Measurements from ENCODE around the gene ACSBG1. TPM values are rescaled to one million over a fixed set of nuclear protein-coding genes. Genes with fewer than 3 reads are reported as not detected.

ACSBG1 gene
- total RNA-seq, 1 donor from 2014 or later, result 1.8 TPM

DNA sequence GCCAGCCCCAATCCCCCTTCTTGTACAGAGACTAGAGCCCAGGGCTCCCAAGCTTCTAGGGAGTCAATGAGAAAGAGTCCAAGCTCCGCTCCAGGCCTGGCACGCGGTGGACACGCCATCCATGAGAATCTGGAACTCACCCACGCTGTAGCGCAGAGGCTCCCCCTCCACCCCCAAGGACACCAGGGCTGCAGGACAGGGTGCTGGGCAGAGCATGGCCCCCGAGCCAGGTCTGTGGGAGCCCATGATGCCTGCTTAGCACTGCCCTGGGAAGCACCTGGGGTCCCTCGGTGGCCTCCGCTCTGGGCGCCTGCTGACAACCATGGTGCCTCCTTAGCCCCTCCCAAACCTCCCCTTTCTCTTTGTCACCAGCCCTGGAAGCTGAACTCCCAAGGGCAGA is 28.5 kb downstream of the ACSBG1 start:
- intact Hi-C loops (cut with DNase I), result no loop called here
- Histone ChIP-seq H3K27me3 (ENCODE audit: low read depth) (no peaks in the 10 kb centered on the region), H3K4me3 (no peak overlapping the region), H3K36me3 (no peaks in the 10 kb centered on the region), H3K27ac (no peak overlapping the region), H3K4me1 (no peaks in the 10 kb centered on the region), H3K9me3 (no peaks in the 10 kb centered on the region)
- TF ChIP-seq, protein P1, sequence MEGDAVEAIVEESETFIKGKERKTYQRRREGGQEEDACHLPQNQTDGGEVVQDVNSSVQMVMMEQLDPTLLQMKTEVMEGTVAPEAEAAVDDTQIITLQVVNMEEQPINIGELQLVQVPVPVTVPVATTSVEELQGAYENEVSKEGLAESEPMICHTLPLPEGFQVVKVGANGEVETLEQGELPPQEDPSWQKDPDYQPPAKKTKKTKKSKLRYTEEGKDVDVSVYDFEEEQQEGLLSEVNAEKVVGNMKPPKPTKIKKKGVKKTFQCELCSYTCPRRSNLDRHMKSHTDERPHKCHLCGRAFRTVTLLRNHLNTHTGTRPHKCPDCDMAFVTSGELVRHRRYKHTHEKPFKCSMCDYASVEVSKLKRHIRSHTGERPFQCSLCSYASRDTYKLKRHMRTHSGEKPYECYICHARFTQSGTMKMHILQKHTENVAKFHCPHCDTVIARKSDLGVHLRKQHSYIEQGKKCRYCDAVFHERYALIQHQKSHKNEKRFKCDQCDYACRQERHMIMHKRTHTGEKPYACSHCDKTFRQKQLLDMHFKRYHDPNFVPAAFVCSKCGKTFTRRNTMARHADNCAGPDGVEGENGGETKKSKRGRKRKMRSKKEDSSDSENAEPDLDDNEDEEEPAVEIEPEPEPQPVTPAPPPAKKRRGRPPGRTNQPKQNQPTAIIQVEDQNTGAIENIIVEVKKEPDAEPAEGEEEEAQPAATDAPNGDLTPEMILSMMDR (IDR thresholded peaks at IDR 0.05), result no peak
- no peak for ATAC-seq
- peak; percentile 30 for DNase-seq

DNA sequence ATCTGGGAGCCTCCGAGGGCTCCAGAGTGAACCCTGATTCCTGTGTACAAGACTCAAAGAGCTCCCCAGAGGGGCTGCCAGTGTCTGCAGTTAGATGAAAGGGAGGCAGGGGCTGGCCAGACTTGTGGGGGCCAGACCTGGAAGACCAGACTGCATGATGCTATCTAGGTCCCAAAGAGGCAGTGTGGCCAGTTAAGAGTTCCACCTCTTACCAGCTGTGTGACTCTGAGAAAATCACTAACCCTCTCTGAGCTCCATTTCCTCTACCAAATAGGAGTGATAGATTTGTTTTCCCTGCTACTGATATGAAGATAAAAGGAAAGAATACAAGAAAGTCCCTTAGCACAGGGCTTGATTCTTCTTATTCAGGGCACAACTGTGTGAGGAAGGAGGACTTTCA is 29.0 kb downstream of the ACSBG1 start:
- H3K36me3 ChIP-seq, result no peaks in the 10 kb centered on the region
- intact Hi-C loops (cut with DNase I), result no loop called here
- H3K9me3 ChIP-seq, result no peaks in the 10 kb centered on the region
- H3K27me3 ChIP-seq (ENCODE audit: low read depth), result no peaks in the 10 kb centered on the region
- DNase-seq (no peak), ATAC-seq (no peak)
- TF ChIP-seq, protein P1 (IDR thresholded peaks at IDR 0.05), result no peak
- H3K27ac ChIP-seq, result no peak overlapping the region
- no peaks in the 10 kb centered on the region for H3K4me1 ChIP-seq
- H3K4me3 ChIP-seq, result no peak overlapping the region

DNA sequence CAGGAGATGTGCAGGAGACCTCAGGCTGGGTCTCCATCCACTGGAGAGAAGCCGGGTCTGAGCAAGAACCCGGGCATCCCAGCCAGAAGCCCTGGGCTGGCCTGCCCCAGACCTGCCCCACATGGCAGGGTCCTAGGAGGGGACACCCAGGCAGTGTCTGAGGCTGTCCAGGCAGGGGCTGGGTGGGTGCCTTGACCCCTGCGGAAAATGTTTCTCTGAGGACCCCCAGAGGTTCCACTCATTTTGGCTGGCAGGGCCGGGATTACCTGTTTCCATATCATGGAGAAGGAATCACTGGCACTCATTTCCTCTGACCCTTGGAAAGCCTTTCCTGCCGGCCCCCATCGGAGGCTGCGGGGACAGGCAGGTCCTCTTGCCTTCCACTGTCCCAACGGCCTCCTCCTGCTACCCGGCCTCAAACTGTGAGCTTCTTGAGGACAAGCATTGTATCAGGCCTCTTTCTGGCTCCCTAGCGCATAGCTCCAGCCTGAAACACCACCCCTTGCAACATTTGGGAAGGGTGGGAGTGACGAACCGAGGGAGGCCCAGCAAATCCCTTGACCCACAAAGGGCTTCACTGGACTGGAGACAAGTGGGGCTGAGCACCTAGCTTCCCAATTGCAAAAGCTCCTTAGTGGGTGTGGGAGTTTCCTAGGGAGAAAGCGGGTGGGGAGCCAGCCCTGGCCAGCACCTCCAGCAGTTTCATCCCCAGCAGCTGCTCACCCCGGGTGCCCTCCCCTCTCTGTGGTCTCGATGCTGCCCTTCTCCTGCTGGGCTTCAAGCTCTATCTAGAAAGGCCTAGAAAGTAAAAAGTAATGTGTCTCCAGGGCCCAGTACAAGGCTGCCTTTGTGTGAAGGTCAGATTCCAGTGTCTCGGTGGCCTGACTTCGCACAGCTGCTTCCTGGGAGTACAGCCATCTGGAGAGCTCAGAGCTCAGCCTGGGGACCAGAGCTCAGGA is 29.7 kb downstream of the ACSBG1 start:
- ATAC-seq, result peak in 1 of 2 donors; percentile 15
- intact Hi-C loops (cut with DNase I), result no loop called here
- no peak for DNase-seq
- TF ChIP-seq, protein P1 (IDR thresholded peaks at IDR 0.05), result no peak
- no peaks in the 10 kb centered on the region for H3K36me3 ChIP-seq
- no peak overlapping the region for H3K4me3 ChIP-seq
- no peak overlapping the region for H3K27ac ChIP-seq
- no peaks in the 10 kb centered on the region for H3K9me3 ChIP-seq
- H3K4me1 ChIP-seq, result no peaks in the 10 kb centered on the region
- H3K27me3 ChIP-seq (ENCODE audit: low read depth), result no peaks in the 10 kb centered on the region

DNA sequence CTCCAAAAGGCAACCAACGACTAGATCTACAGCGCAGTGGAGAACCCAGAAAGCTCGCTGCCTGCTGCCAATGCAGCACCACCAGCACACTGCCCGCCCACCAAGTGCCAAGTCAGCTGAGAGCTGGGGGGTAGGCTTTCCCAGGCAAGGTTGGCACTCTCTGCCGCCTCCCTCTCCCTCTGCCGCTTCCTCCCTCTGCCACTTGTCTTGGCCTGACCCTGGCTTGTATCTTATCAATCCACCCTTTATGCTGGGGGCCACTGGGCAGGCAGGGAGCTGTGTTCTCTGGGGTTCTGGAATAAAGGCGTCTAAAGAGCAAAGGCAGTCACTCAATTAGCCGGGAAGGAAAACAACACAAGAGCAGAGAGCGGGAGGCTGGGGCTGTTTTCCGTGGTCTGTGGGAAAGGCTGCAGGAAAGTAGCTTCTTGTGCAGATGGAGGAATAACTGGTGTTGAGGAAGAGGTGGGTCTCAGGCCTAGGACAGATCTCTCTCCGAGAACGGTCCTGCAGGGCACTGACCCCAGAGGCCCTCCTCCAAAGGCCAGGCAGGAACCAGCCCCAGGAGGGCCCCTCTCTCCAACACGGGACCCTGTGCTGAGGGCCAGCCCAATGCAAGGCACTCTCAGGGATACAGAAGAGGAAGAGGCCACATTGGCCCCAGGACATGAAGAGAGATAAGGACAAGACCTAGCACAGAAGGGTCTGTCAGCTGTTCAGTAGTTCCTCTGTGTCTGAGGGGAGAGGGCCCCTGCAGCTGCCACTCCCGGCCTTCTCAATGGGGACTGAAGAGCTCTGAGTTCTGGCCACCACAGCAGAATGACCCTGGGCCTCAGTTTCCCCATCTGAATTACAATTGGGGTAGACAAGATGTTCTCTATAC is 30.8 kb downstream of the ACSBG1 start:
- intact Hi-C loops (cut with DNase I), result no loop called here
- Histone ChIP-seq H3K36me3 (no peaks in the 10 kb centered on the region), H3K4me1 (no peaks in the 10 kb centered on the region), H3K27ac (no peak overlapping the region), H3K27me3 (ENCODE audit: low read depth) (no peaks in the 10 kb centered on the region), H3K9me3 (no peaks in the 10 kb centered on the region), H3K4me3 (no peak overlapping the region)
- TF ChIP-seq, protein P1 (IDR thresholded peaks at IDR 0.05), result no peak
- ATAC-seq (no peak), DNase-seq (no peak)

DNA sequence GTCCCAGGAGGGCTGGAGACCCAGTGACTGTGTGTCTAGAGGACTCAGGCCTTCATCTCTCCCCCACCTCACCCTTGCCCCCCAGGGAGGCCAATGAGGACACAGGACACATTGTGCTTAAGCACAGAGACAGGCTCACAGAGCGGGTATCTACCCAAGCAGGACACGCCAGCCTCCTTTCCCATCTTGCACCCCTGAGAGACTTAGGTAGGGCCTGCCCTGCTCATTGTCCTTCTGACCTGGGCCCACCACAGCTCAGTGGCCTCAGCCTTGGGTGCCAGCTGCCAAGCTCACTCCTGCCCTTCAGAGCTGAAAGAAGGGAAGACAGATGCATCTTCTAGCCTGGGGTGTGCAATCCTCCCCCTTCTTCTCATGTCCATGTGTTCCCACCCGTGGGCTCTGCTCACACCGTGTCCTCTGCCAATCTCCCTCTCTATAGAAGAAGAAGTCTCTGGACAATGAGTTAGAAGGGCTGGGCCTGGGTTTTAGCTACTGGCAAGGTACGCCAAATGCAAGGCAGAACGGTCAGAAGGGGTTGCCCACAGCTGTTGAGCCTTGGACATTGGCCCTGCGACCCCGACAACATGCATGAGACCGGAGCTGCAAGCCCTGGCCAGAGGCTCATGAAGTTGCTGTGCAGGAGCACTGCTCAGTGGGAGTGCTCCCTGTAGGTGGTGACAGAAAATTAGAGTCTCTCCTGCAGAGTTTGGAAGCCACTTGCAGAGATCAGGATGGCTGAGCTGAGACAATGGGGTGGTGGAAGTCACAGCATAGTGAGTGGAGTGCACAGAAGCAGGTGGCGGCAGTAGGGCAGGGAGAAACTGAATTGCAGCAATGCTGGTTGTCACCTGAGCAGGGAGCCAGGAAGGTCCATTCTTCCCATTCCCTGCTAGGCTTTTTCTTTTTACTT is 32.8 kb downstream of the ACSBG1 start:
- intact Hi-C loops (cut with DNase I), result no loop called here
- no peak for ATAC-seq
- Histone ChIP-seq H3K27me3 (ENCODE audit: low read depth) (no peaks in the 10 kb centered on the region), H3K36me3 (no peaks in the 10 kb centered on the region), H3K27ac (no peak overlapping the region), H3K4me3 (no peak overlapping the region), H3K4me1 (no peaks in the 10 kb centered on the region), H3K9me3 (no peaks in the 10 kb centered on the region)
- TF ChIP-seq, protein P1 (IDR thresholded peaks at IDR 0.05), result no peak
- DNase-seq, result peak; percentile 29
